Fibroblast of lung (primary cell): Measurements from ENCODE around the gene ZNF664.

ENCODE experiments used
- EZH2 ChIP-seq: IDR thresholded peaks from 2 replicates; pipeline ENCODE4 v1.5.1; 2012; ENCODE audit warnings: low read length, control low read depth, mild to moderate bottlenecking; ENCODE audit errors: missing control alignments
- TF ChIP-seq, protein P1 (sequence below), 2 donors: IDR thresholded peaks in 1 of 2; conservative IDR thresholded peaks in 1 of 2; 1 replicate in 1 of 2; 2 replicates in 1 of 2; pipeline ENCODE4 v1.5.1; 2011 to 2012; ENCODE audit warnings: low read length in 2 of 2, control low read depth in 1 of 2, inconsistent platforms in 1 of 2, low read depth in 1 of 2, mild to moderate bottlenecking in 1 of 2

DNA sequence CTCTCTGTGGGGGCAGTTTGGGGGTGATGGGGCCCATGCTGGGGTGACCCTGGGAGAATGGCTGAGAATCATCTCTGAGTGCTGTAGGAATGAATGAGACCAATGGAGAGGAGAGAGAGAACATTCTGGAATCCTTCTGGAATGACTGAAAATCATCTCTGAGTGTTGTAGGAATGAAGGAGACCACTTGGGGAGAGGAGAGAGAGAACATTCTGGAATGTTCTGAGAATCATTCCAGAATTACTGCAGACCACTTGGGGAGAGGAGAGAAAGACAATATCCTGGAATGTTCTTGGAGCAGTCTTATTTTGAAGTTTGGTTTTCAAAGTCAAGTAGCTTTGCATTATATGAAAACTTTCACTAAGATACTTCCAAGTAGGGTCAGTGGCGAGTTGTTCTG, 64.3 kb downstream of the ZNF664 start:
- TF ChIP-seq, protein P1, sequence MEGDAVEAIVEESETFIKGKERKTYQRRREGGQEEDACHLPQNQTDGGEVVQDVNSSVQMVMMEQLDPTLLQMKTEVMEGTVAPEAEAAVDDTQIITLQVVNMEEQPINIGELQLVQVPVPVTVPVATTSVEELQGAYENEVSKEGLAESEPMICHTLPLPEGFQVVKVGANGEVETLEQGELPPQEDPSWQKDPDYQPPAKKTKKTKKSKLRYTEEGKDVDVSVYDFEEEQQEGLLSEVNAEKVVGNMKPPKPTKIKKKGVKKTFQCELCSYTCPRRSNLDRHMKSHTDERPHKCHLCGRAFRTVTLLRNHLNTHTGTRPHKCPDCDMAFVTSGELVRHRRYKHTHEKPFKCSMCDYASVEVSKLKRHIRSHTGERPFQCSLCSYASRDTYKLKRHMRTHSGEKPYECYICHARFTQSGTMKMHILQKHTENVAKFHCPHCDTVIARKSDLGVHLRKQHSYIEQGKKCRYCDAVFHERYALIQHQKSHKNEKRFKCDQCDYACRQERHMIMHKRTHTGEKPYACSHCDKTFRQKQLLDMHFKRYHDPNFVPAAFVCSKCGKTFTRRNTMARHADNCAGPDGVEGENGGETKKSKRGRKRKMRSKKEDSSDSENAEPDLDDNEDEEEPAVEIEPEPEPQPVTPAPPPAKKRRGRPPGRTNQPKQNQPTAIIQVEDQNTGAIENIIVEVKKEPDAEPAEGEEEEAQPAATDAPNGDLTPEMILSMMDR (conservative IDR thresholded peaks at IDR 0.05 in 1 of 2, IDR thresholded peaks at IDR 0.05 in 1 of 2; ENCODE audit: low read depth in 1 of 2, low read length in 2 of 2) = no peak
- no peak for TF ChIP-seq EZH2
